Fibroblast of upper back skin (primary cell): ENCODE data around the gene EXD3.
"Not testable (repeated sequence)": the region's sequence is repeated elsewhere in the genome, so short reads cannot be mapped to it uniquely, and the experiment has no call there.

Experiments
- DNase-seq: peaks from one replicate; pipeline ENCODE4 v3.0.0-alpha.2; 2013

EXD3 gene

GRCh38 chr9:137430723-137431415 lies 7.9 kb upstream of the EXD3 start:
- DNase-seq = no peak

- no peak for DNase-seq
Measured at GRCh38 chr9:137429974-137430722, 7.2 kb upstream of the EXD3 start.

- no peak for DNase-seq
Measured at GRCh38 chr9:137429546-137429890, 6.6 kb upstream of the EXD3 start.

GRCh38 chr9:137428841-137429545 lies 6.0 kb upstream of the EXD3 start:
- DNase-seq = no peak

- DNase-seq = no peak
Measured at GRCh38 chr9:137428311-137428630, 5.3 kb upstream of the EXD3 start.

- no peak for DNase-seq
Measured at GRCh38 chr9:137427454-137428310, 4.7 kb upstream of the EXD3 start.

GRCh38 chr9:137426018-137426681 lies 3.2 kb upstream of the EXD3 start:
- DNase-seq = no peak

GRCh38 chr9:137423514-137424291 lies 741 bp upstream of the EXD3 start:
- no peak for DNase-seq

- no peak for DNase-seq
Measured at GRCh38 chr9:137421838-137422603, 941 bp downstream of the EXD3 start.

GRCh38 chr9:137417161-137418021 lies 5.6 kb downstream of the EXD3 start:
- no peak for DNase-seq

GRCh38 chr9:137416563-137417151 lies 6.3 kb downstream of the EXD3 start:
- no peak for DNase-seq

- DNase-seq = no peak
Measured at GRCh38 chr9:137416006-137416562, 6.9 kb downstream of the EXD3 start.

GRCh38 chr9:137415451-137415850 lies 7.5 kb downstream of the EXD3 start:
- no peak for DNase-seq

GRCh38 chr9:137412431-137412830 lies 10.5 kb downstream of the EXD3 start:
- peak; percentile 19 for DNase-seq

- DNase-seq = peak; percentile 91
Measured at GRCh38 chr9:137411645-137412380, 11.1 kb downstream of the EXD3 start.

- no peak for DNase-seq
Measured at GRCh38 chr9:137411260-137411644, 11.7 kb downstream of the EXD3 start.

- no peak for DNase-seq
Measured at GRCh38 chr9:137410891-137411249, 12.1 kb downstream of the EXD3 start.

- DNase-seq = not testable (repeated sequence)
Measured at GRCh38 chr9:137410236-137410890, 12.6 kb downstream of the EXD3 start.
